Muscle of back (tissue), 11 donors: ENCODE measurements around the gene GPR153. TPM values are rescaled to one million over a fixed set of nuclear protein-coding genes. Genes with fewer than 3 reads are reported as not detected.

Experiments used
- DNase-seq, 3 donors: peaks; one replicate each; pipeline versions ENCODE4 v3.0.0 to v3.0.0-alpha.2; 2013
- polyA plus RNA-seq, 10 donors: library from polyadenylated mRNA; unstranded; fragments of 120-200 nt; gene quantifications; one replicate each; pipeline ENCODE4 v1.2.1, GENCODE V29; 2013; ENCODE audit not compliant: insufficient read length in 10 of 10

Gene GPR153
- polyA plus RNA-seq, 10 donors: 9.5 to 26.1 (median 14.6) TPM

DNA sequence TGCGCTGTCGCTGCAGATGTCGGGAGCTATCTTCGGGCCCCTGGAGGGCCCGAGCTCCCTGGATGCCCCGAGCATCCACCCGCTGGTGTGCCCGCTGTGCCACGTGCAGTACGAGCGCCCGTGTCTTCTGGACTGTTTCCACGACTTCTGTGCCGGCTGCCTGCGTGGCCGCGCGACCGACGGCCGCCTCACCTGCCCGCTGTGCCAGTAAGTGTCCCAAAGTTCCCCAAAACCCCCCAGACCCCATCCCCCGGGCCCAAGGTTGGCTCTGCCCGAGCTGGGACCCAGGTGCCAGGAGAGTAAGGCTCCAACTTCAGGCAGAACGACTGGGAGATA is 54.4 kb downstream of the GPR153 start:
- no peak for DNase-seq

DNA sequence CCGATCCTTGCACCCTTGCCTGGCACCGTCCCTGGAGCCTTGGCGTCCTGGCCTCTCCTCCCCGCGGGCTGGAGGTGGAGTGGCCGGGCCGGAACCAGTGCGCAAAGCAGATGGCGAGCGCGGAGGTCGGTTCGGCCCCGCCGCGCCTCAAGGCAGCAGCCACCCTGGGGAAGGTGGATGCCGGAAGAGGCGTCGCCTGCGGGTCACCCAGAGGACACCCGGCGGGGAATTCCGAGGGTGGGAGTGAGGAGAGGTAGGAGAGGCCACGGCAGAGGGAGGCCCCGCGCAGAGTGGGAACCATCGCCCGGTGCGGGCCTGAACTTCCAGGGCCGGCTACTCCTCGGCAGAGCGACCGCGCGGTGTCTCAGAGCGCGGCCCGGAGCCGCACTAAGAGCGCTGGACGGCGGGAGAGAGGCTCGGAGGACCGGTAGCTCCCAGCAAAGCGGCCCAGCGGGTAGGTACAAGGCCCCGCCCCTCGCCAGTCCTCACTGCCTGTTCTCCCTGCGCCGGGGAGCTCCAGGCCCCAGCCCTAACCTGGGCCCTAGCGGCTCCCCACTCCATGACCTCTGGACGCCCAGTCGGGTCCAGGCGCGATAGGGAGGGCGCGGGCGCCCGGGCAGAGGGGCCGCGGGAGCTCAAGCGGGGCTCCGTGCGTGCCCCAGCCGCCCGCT is 54.9 kb downstream of the GPR153 start, which contains the start of gene RNF207:
RNF207 (plus strand) TSS at position 271 of the 671 bp plus-strand sequence. CDS start 417 bp downstream, outside the sequence.
- peak; percentile 49 to 86 (median 77) for DNase-seq

DNA sequence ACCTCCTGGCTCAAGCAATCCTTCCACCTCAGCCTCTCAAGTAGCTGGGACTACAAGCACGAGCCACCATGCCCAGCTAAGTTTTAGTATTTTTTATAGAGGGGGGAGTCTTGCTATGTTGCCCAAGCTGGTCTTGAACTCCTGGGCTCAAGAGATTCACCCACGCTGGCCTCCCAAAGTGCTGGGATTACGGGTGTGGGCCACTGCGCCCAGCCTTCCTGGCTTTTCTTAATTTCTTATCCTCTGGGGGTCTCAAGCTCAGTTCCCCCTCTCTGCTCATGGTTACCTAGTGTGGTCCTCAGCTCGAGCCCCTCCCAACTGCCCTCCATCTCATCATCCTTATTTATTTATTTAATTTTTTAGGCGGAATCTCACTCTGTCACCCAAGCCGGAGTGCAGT is 58.6 kb downstream of the GPR153 start:
- DNase-seq: no peak

DNA sequence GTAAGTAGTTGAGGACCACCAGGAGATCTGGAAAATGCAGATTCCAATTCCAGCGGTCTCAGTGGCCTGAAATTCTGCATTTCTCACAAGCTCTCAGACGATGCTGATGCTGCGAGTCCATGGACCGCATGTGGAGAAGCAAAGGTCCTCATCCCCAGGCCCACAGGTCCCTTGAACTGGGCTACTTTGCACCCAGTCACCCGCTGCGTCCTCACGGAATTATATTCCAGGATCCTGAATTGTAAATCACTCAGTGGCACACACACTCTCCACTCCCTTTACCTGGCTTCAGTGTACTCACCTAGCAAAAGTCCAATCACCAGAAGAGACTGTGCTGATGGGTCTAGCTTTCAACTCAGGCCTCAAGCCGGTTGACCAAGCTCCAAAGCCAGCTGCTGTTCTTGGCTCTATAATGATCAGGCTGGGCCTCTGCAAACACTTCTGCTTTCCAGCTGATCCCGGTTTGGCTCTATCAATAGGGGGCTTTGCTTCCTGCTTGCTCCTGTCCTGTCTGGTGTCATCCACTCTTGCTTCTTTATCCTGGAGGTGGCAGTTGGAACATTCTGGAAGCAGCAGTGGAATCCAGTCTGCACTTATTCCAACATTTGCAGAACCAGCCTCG is 60.6 kb downstream of the GPR153 start:
- peak in 1 of 3 donors; percentile 51 for DNase-seq

- DNase-seq: peak; percentile 99 to 100 (median 99)
Observed at GRCh38 chr1:6199298-6200187, 61.4 kb downstream of the GPR153 start, which contains the start of gene RPL22. Gene RPL22, minus strand, starts transcription at chr1:6199595. Its CDS starts 22 bp downstream, at chr1:6199573.

DNA sequence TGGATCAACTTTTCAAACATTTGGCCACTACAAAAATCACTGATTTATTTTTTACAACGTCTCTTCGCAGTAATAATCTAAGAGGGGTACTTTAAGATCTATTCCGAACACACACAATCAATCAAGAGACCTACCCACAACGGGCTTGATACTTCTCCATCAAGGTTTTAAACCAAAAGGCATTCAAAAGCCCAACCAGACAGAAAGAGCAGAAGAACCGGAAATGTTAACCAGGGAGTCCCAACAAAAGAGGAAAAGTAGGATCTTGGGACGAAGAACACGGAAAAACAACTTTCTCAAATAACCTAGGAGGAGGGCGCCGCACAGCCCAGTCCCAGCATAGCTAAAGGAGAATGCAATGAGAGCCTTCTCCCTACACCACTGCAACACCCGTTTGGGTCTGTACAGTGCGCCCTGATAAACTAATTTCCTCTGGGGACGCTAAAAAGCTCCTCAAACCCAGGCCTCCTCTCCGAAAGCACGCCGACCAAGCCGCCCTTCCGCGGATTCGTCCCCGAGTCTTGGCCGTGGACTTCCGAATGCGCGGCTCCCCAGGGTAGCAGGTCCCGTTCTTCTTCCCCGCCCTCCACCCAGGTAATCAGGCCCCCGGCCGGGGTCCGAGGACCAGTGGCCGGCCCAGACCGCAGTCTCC is 62.1 kb downstream of the GPR153 start:
- DNase-seq: no peak

GRCh38 chr1:6197746-6198427 is 63.0 kb downstream of the GPR153 start:
- DNase-seq: no peak

Other genes with a start within 250 kb of the GPR153 start
- gene KCNAB2, start 215.2 kb downstream of the GPR153 start, polyA plus RNA-seq: 1 to 10 TPM; 3.7 to 9.0 (median 5.7) TPM
- gene CHD5, start 80.8 kb downstream of the GPR153 start, polyA plus RNA-seq: under 1 TPM; 0.04 to 0.40 (median 0.21) TPM
- gene RPL22, start 61.5 kb downstream of the GPR153 start, polyA plus RNA-seq: 100 to 1,000 TPM; 567 to 780 (median 631) TPM
- gene RNF207, start 55.0 kb downstream of the GPR153 start, polyA plus RNA-seq: 10 to 100 TPM; 11.5 to 37.2 (median 15.0) TPM
- gene ICMT, start 25.1 kb downstream of the GPR153 start, polyA plus RNA-seq: 10 to 100 TPM; 35.9 to 51.9 (median 42.9) TPM
- not detected for gene HES3, start 16.9 kb downstream of the GPR153 start, polyA plus RNA-seq
- gene ACOT7, start 132.7 kb upstream of the GPR153 start, polyA plus RNA-seq: 10 to 100 TPM; 14.1 to 25.9 (median 17.0) TPM
- 1 to 10 TPM in 2 of 10 donors, under 1 TPM in 2, not detected in 6; 0.31 to 2.3 (median 0.92) TPM for gene HES2, start 158.8 kb upstream of the GPR153 start, polyA plus RNA-seq
- 1 to 10 TPM in 7 of 10 donors, under 1 TPM in 3; 0.35 to 5.0 (median 1.3) TPM for gene ESPN, start 163.7 kb upstream of the GPR153 start, polyA plus RNA-seq
- gene TNFRSF25, start 205.1 kb upstream of the GPR153 start, polyA plus RNA-seq: 10 to 100 TPM in 4 of 10 donors, 1 to 10 TPM in 6; 5.7 to 13.9 (median 9.5) TPM
- 10 to 100 TPM in 4 of 10 donors, 1 to 10 TPM in 6; 6.9 to 15.1 (median 9.8) TPM for gene PLEKHG5, start 230.6 kb upstream of the GPR153 start, polyA plus RNA-seq